NCI-H524 (cell line): Measurements from ENCODE around the gene NELFB.

Experiments used
- DNase-seq, 2 experiments: peaks; one replicate each; lab custom pipeline; 2025; lab: John Stamatoyannopoulos, UW

The NELFB gene

GRCh38 chr9:137223078-137223970 lies 31.8 kb upstream of the NELFB start:
- DNase-seq = peak; percentile 97 to 99

- no peak for DNase-seq
Observed at GRCh38 chr9:137224830-137225694, 30.1 kb upstream of the NELFB start, which contains the start of gene CYSRT1. TSS of gene CYSRT1 (plus strand) at chr9:137225174. CDS start at chr9:137225622, 448 bp downstream.

- DNase-seq = no peak
Observed at GRCh38 chr9:137225699-137226331, 29.3 kb upstream of the NELFB start.

- DNase-seq = no peak
Observed at GRCh38 chr9:137226338-137227053, 28.6 kb upstream of the NELFB start.

GRCh38 chr9:137227054-137227852 lies 27.9 kb upstream of the NELFB start, which contains the start of gene RNF224:
TSS of gene RNF224 (plus strand) at chr9:137227502. CDS start at chr9:137228336, 834 bp downstream.
- DNase-seq = peak; percentile 62 to 88

GRCh38 chr9:137227853-137228505 lies 27.1 kb upstream of the NELFB start:
- no peak for DNase-seq

GRCh38 chr9:137228506-137228967 lies 26.6 kb upstream of the NELFB start:
- DNase-seq = no peak

- no peak for DNase-seq
Observed at GRCh38 chr9:137228968-137229896, 25.9 kb upstream of the NELFB start.

- DNase-seq = no peak
Observed at GRCh38 chr9:137229903-137230704, 25.0 kb upstream of the NELFB start.

GRCh38 chr9:137230705-137231371 lies 24.3 kb upstream of the NELFB start, which contains the start of gene SLC34A3:
TSS of gene SLC34A3 (plus strand) at chr9:137230901. CDS start at chr9:137231703, 802 bp downstream.
- no peak for DNase-seq

- DNase-seq = no peak
Observed at GRCh38 chr9:137231372-137232039, 23.6 kb upstream of the NELFB start.

GRCh38 chr9:137232101-137232500 lies 23.0 kb upstream of the NELFB start:
- no peak for DNase-seq

- DNase-seq = no peak
Observed at GRCh38 chr9:137232510-137232909, 22.6 kb upstream of the NELFB start.

GRCh38 chr9:137233143-137233980 lies 21.8 kb upstream of the NELFB start:
- DNase-seq = peak in 1 of 2 experiments; percentile 37

- DNase-seq = no peak
Observed at GRCh38 chr9:137234055-137234697, 21.0 kb upstream of the NELFB start.
